GM12878 (cell line): ENCODE measurements around the gene USP35. TPM values are rescaled to one million over a fixed set of nuclear protein-coding genes. Genes with fewer than 3 reads are reported as not detected.

Experiments
- ASH2L ChIP-seq: fragments of 300-600, 200-600 bp; sonication (generic); IDR thresholded peaks from 2 replicates; pipeline ENCODE4 v1.6.1; 2017; ENCODE audit warnings: low read depth, mild to moderate bottlenecking, borderline replicate concordance
- BACH1 ChIP-seq: fragments of 450-650 bp; IDR thresholded peaks from 2 replicates; pipeline ENCODE4 v1.6.1; 2017; ENCODE audit warnings: mild to moderate bottlenecking, borderline replicate concordance
- CBX5 ChIP-seq: sonication (generic); IDR thresholded peaks from 2 replicates; pipeline ENCODE4 v1.6.1; 2016; ENCODE audit warnings: low read depth, moderate library complexity, mild to moderate bottlenecking, inconsistent platforms
- CREB1 ChIP-seq: IDR thresholded peaks from 2 replicates; pipeline ENCODE4 v1.6.1; 2012; ENCODE audit warnings: low read depth, mild to moderate bottlenecking, inconsistent platforms
- GABPA ChIP-seq: IDR thresholded peaks from 2 replicates; pipeline ENCODE4 v1.6.1; 2014; ENCODE audit warnings: antibody characterized with exemption, low read depth, mild to moderate bottlenecking, inconsistent platforms
- HCFC1 ChIP-seq: fragments of 150-350 bp; IDR thresholded peaks from 2 replicates; pipeline ENCODE4 v1.6.1; 2014; ENCODE audit warnings: low read length
- HDAC6 ChIP-seq: fragments of 200-600 bp; sonication (generic); IDR thresholded peaks from one replicate; pipeline ENCODE4 v1.8.0; 2017; ENCODE audit warnings: antibody characterized with exemption; ENCODE audit not compliant: unreplicated experiment
- IKZF2 ChIP-seq, 2 experiments: fragments of 450-650 bp; IDR thresholded peaks; 2 replicates each; pipeline ENCODE4 v1.6.1; 2017; ENCODE audit warnings: mild to moderate bottlenecking in 2 of 2, moderate library complexity in 2 of 2
- NFYB ChIP-seq: IDR thresholded peaks from 2 replicates; pipeline ENCODE4 v1.6.1; 2011; ENCODE audit warnings: low read depth, mild to moderate bottlenecking, low read length, improper control_type of control experiment, moderate library complexity; ENCODE audit not compliant: insufficient read depth
- NR2C1 ChIP-seq: fragments of 450-650 bp; IDR thresholded peaks from 2 replicates; pipeline ENCODE4 v1.6.1; 2017; ENCODE audit warnings: antibody characterized with exemption, mild to moderate bottlenecking, moderate library complexity
- NR2C2 ChIP-seq: IDR thresholded peaks from 2 replicates; pipeline ENCODE4 v1.6.1; 2011; ENCODE audit warnings: borderline replicate concordance, low read depth; ENCODE audit not compliant: control insufficient read depth, insufficient read length
- PML ChIP-seq: IDR thresholded peaks from 2 replicates; pipeline ENCODE4 v1.6.1; 2012; ENCODE audit warnings: low read length, inconsistent platforms
- RAD21 ChIP-seq: IDR thresholded peaks from 2 replicates; pipeline ENCODE4 v1.6.1; 2011; ENCODE audit warnings: mild to moderate bottlenecking, low read depth, low read length, moderate library complexity; ENCODE audit not compliant: insufficient read depth
- SMAD5 ChIP-seq: IDR thresholded peaks from 2 replicates; pipeline ENCODE4 v1.6.1; 2016; ENCODE audit warnings: antibody characterized with exemption, low read depth
- SRF ChIP-seq, 2 experiments: IDR thresholded peaks; 2 replicates each; pipeline ENCODE4 v1.6.1; 2011; ENCODE audit warnings: low read depth in 2 of 2, low read length in 2 of 2, mild to moderate bottlenecking in 1 of 2, moderate library complexity in 1 of 2
- TCF7 ChIP-seq: IDR thresholded peaks from 2 replicates; pipeline ENCODE4 v1.6.1; 2014; ENCODE audit warnings: antibody characterized with exemption, borderline replicate concordance
- polyA plus RNA-seq, 11 experiments: library from polyadenylated mRNA; depleted of rRNA in 4 of 11; unstranded in 6 of 11; stranded (reverse) in 5 of 11; fragments of >200 nt; fragmentation: Nextera tagmentation in 4 of 11; fragmentation: Illumina TruSeq in 1 of 11; extraction: Ambion mirVana in 4 of 11; extraction: Trizol in 1 of 11; gene quantifications; 1 replicate in 1 of 11; 2 replicates in 10 of 11; pipeline versions ENCODE4 v1.2.1 to v1.2.3, GENCODE V29; 2011 to 2016; ENCODE audit warnings: inconsistent platforms in 2 of 11, missing spikeins in 2 of 11, low read depth in 1 of 11
- total RNA-seq, 4 experiments: library from RNA; depleted of rRNA in 3 of 4; stranded (reverse); fragments of >200 nt in 3 of 4; fragmentation: Illumina TruSeq in 1 of 4; extraction: Trizol in 1 of 4; gene quantifications; 2 replicates each; pipeline versions ENCODE4 v1.2.1 to v1.2.3, GENCODE V29; 2013 to 2021
- TF ChIP-seq, protein P1 (sequence below): IDR thresholded peaks from 2 replicates; pipeline ENCODE4 v1.6.1; 2011; ENCODE audit warnings: borderline replicate concordance, low read depth, mild to moderate bottlenecking, moderate library complexity, mixed read lengths, low read length; ENCODE audit not compliant: insufficient read depth; ENCODE audit errors: extremely low read length
- TF ChIP-seq, protein P2 (sequence below): fragments of 450-650 bp; IDR thresholded peaks from 2 replicates; pipeline ENCODE4 v1.6.1; 2016; ENCODE audit warnings: mild to moderate bottlenecking
- TF ChIP-seq, protein P3 (sequence below), 3 experiments: IDR thresholded peaks in 2 of 3; conservative IDR thresholded peaks in 1 of 3; 2 replicates each; pipeline ENCODE4 v1.5.1; 2011; ENCODE audit warnings: low read depth in 3 of 3, low read length in 3 of 3, mild to moderate bottlenecking in 3 of 3, control low read depth in 2 of 3, moderate library complexity in 2 of 3, inconsistent platforms in 1 of 3, mixed read lengths in 1 of 3; ENCODE audit not compliant: control insufficient read depth in 2 of 3, insufficient read depth in 1 of 3; ENCODE audit errors: extremely low read depth in 1 of 3
- TF ChIP-seq, protein P4 (sequence below): fragments of 450-650 bp; conservative IDR thresholded peaks from 2 replicates; pipeline ENCODE4 v1.6.1; 2017; ENCODE audit warnings: mild to moderate bottlenecking, moderate library complexity
- TF ChIP-seq, protein P5 (sequence below): IDR thresholded peaks from 2 replicates; pipeline ENCODE4 v1.6.1; 2011; ENCODE audit warnings: low read depth, mild to moderate bottlenecking, low read length, moderate library complexity, borderline replicate concordance; ENCODE audit errors: extremely low read depth

Gene USP35
- total and polyA plus RNA-seq, 10 of the 15 experiments (the other 5 are each of a cell fraction or from before 2014, with no cell fraction given), result 0.13 to 6.4 (median 3.1) TPM; not detected in 1

DNA sequence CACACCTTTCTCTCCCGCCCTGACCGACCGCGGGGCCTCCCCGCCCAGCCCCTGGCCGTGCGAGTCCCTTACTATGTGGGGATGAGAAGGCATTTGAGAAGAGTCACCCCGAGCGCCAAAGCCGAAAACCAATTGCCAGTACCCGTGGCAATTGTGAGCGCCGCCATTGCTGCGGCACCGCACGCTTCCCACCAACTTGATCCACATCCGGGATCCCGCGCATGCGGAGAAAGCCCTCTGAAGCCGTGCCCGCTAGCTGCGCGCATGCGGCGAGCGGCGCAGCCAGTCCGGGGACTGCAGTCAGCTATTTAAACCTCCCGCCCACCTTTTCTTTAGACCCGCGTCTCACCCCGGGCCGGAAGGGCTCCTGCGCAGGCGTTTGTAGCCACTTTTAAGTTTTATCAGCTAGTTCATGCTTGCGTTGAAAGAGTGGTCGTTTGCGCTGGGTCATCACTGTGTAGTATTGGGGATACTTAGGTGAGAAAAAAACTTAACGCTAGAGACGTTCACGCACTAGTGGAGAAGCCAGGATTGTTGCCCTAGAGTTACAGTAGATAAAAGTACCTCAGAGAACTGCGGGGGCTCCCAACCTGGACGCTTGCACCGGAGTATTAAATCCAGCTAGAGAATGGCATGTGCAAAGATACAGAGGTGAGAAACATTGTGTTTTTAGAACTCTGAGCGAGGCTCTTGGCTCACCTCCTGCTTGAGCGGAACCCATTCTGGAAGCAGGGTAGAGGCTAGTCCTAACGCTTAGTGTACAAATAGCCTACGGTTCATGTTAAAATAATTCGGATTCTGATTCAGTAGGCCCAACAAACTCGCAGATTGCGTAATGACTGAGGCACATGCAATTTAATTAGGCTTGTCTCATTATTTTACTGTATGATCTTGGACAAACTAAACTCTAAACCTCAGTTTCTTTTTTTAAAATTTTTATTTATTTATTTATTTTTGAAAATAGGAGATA lies 49.0 kb upstream of the USP35 start, which contains the start of gene ALG8 (continued):
- TF ChIP-seq NFYB (peak; percentile 56; the same call in 1 of the 2 replicates), RAD21 (no peak), SRF (IDR thresholded peaks at IDR 0.05; ENCODE audit: low read depth in 2 of 2, low read length in 2 of 2) (0 out of 4 replicates have a peak, but pooled peaks of 1 of the 2 experiments have one; percentile 21), SMAD5 (0 out of 2 replicates have a peak, but pooled peaks have one; percentile 36), HCFC1 (peak; percentile 71), IKZF2 (IDR thresholded peaks at IDR 0.05) (no peak; a peak in 1 of 4 replicates), GABPA (peak; percentile 85), ASH2L (no peak; the same call in 1 of the 2 replicates), NR2C1 (peak; percentile 94), PML (peak; percentile 80; the same call in 1 of the 2 replicates), TCF7 (no peak), HDAC6 (no peak), NR2C2 (no peak), CREB1 (peak; percentile 66), BACH1 (no peak), CBX5 (no peak)
- TF ChIP-seq, protein P1, sequence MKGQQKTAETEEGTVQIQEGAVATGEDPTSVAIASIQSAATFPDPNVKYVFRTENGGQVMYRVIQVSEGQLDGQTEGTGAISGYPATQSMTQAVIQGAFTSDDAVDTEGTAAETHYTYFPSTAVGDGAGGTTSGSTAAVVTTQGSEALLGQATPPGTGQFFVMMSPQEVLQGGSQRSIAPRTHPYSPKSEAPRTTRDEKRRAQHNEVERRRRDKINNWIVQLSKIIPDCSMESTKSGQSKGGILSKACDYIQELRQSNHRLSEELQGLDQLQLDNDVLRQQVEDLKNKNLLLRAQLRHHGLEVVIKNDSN, result no peak
- TF ChIP-seq, protein P2, sequence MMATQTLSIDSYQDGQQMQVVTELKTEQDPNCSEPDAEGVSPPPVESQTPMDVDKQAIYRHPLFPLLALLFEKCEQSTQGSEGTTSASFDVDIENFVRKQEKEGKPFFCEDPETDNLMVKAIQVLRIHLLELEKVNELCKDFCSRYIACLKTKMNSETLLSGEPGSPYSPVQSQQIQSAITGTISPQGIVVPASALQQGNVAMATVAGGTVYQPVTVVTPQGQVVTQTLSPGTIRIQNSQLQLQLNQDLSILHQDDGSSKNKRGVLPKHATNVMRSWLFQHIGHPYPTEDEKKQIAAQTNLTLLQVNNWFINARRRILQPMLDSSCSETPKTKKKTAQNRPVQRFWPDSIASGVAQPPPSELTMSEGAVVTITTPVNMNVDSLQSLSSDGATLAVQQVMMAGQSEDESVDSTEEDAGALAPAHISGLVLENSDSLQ, result no peak
- TF ChIP-seq, protein P3, sequence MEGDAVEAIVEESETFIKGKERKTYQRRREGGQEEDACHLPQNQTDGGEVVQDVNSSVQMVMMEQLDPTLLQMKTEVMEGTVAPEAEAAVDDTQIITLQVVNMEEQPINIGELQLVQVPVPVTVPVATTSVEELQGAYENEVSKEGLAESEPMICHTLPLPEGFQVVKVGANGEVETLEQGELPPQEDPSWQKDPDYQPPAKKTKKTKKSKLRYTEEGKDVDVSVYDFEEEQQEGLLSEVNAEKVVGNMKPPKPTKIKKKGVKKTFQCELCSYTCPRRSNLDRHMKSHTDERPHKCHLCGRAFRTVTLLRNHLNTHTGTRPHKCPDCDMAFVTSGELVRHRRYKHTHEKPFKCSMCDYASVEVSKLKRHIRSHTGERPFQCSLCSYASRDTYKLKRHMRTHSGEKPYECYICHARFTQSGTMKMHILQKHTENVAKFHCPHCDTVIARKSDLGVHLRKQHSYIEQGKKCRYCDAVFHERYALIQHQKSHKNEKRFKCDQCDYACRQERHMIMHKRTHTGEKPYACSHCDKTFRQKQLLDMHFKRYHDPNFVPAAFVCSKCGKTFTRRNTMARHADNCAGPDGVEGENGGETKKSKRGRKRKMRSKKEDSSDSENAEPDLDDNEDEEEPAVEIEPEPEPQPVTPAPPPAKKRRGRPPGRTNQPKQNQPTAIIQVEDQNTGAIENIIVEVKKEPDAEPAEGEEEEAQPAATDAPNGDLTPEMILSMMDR (IDR thresholded peaks at IDR 0.05 in 2 of 3, conservative IDR thresholded peaks at IDR 0.05 in 1 of 3; ENCODE audit: control insufficient read depth in 2 of 3, extremely low read depth in 1 of 3, insufficient read depth in 1 of 3, low read depth in 3 of 3, low read length in 3 of 3), result no peak
- TF ChIP-seq, protein P4, sequence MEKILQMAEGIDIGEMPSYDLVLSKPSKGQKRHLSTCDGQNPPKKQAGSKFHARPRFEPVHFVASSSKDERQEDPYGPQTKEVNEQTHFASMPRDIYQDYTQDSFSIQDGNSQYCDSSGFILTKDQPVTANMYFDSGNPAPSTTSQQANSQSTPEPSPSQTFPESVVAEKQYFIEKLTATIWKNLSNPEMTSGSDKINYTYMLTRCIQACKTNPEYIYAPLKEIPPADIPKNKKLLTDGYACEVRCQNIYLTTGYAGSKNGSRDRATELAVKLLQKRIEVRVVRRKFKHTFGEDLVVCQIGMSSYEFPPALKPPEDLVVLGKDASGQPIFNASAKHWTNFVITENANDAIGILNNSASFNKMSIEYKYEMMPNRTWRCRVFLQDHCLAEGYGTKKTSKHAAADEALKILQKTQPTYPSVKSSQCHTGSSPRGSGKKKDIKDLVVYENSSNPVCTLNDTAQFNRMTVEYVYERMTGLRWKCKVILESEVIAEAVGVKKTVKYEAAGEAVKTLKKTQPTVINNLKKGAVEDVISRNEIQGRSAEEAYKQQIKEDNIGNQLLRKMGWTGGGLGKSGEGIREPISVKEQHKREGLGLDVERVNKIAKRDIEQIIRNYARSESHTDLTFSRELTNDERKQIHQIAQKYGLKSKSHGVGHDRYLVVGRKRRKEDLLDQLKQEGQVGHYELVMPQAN, result peak; percentile 84
- TF ChIP-seq, protein P5, sequence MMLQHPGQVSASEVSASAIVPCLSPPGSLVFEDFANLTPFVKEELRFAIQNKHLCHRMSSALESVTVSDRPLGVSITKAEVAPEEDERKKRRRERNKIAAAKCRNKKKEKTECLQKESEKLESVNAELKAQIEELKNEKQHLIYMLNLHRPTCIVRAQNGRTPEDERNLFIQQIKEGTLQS, result no peak
